Measurements from ENCODE around the gene NFATC3.

Gene NFATC3

DNA sequence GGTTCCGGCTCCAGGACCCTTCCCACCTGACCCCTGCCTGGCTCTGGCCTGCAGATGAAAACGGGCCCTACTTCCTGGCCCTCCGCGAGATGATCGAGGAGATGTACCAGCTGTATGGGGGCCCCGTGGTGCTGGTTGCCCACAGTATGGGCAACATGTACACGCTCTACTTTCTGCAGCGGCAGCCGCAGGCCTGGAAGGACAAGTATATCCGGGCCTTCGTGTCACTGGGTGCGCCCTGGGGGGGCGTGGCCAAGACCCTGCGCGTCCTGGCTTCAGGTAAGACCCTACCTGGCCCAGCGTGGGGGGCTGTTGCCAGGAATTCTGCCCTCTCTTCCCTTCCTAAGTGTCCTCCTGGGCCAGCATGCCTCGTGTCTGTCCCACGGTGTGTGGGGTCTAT lies 170.5 kb downstream of the NFATC3 start:
- no peak for DNase-seq (ENCODE audit: low read depth)
- H3K4me3 ChIP-seq (ENCODE audit: low read depth, low read length) = no peak overlapping the region
- TF ChIP-seq, protein P1, sequence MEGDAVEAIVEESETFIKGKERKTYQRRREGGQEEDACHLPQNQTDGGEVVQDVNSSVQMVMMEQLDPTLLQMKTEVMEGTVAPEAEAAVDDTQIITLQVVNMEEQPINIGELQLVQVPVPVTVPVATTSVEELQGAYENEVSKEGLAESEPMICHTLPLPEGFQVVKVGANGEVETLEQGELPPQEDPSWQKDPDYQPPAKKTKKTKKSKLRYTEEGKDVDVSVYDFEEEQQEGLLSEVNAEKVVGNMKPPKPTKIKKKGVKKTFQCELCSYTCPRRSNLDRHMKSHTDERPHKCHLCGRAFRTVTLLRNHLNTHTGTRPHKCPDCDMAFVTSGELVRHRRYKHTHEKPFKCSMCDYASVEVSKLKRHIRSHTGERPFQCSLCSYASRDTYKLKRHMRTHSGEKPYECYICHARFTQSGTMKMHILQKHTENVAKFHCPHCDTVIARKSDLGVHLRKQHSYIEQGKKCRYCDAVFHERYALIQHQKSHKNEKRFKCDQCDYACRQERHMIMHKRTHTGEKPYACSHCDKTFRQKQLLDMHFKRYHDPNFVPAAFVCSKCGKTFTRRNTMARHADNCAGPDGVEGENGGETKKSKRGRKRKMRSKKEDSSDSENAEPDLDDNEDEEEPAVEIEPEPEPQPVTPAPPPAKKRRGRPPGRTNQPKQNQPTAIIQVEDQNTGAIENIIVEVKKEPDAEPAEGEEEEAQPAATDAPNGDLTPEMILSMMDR (IDR thresholded peaks at IDR 0.05; ENCODE audit: low read depth, low read length, missing control alignments) = no peak

DNA sequence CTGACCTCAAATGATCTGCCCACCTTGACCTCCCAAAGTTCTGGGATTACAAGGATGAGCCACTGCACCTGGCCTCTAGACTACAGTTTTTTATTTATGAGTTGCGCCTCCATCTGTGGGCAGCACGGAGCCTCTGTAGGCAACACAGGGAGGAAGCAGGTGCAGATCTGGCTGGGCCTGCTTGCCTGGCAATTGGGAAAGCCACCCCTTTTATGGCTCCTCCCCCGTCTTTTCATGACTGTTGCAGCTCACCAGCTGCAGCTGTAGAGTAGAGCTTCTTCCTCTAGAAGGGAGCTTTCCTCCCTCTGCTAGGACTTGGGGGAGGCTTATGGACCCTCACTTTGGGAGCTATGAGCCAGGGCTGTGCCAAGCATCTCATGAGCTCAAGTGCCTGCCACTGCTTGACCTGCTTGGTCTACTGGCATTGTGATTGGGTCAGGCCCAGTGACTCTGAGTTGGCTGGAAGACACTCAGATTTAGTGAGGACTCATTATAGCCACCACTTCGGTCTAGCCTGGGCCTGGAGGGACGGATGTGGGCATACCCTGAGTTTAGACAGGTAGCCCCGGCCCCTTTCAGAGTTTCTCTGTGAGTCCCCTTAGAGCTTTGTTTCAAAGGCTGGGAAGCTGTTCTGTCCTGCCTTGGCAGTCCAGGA lies 172.2 kb downstream of the NFATC3 start:
- DNase-seq (ENCODE audit: low read depth) = peak; percentile 52
- TF ChIP-seq, protein P1 (IDR thresholded peaks at IDR 0.05; ENCODE audit: low read depth, low read length, missing control alignments) = no peak
- no peak overlapping the region for H3K4me3 ChIP-seq (ENCODE audit: low read depth, low read length)

DNA sequence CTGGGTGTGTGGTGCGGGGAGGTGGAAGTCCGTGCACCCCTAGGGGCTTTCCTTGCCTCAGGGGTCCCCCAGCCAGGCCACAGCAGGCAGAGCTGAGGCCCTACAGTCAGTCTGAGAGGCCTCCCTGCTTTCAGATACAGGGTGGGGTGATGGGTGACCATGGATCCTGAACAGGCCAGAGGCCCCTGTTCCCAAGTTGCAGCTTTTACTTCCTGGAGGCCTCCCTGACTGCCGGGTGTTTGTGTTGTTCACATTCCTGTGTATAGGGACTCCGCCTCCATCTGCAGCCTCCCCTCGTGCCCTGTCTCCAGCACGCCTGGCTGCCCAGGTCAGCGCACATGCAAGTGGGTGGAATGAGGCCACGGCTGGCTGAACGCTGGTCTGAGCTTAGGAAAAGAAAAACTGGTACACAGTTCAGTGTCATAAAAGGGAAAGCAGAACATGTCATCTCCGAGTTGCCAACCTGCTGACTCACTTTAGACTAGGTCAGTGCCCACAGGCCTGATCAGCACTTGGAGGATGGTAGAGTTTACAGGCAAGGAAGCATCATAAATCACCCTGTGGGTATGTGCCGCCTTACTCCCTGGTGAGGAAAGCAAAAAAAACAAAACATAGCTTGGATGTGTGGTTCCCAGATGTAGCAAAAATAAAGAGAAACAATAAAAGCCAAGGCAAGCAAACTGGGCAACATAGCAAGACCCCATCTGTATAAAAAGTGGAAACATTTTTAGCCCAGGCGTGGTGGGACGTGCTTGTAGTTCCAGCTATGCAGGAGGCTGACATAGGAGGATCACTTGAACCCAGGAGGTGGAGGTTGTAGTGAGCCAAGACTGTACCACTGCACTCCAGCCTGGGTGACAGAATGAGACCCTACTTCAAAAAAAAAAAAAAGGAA lies 173.0 kb downstream of the NFATC3 start:
- DNase-seq (ENCODE audit: low read depth) = no peak
- TF ChIP-seq, protein P1 (IDR thresholded peaks at IDR 0.05; ENCODE audit: low read depth, low read length, missing control alignments) = no peak
- H3K4me3 ChIP-seq (ENCODE audit: low read depth, low read length) = no peak overlapping the region

DNA sequence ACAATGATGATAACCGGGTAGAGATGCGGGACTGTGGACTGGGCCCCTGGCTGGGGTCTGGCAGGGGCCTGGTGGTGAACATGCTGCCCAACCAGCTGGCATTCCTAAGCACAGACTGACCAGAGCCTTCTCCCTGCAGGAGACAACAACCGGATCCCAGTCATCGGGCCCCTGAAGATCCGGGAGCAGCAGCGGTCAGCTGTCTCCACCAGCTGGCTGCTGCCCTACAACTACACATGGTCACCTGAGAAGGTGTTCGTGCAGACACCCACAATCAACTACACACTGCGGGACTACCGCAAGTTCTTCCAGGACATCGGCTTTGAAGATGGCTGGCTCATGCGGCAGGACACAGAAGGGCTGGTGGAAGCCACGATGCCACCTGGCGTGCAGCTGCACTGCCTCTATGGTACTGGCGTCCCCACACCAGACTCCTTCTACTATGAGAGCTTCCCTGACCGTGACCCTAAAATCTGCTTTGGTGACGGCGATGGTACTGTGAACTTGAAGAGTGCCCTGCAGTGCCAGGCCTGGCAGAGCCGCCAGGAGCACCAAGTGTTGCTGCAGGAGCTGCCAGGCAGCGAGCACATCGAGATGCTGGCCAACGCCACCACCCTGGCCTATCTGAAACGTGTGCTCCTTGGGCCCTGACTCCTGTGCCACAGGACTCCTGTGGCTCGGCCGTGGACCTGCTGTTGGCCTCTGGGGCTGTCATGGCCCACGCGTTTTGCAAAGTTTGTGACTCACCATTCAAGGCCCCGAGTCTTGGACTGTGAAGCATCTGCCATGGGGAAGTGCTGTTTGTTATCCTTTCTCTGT lies 174.0 kb downstream of the NFATC3 start:
- TF ChIP-seq, protein P1 (IDR thresholded peaks at IDR 0.05; ENCODE audit: low read depth, low read length, missing control alignments) = no peak
- no peak overlapping the region for H3K4me3 ChIP-seq (ENCODE audit: low read depth, low read length)
- no peak for DNase-seq (ENCODE audit: low read depth)

DNA sequence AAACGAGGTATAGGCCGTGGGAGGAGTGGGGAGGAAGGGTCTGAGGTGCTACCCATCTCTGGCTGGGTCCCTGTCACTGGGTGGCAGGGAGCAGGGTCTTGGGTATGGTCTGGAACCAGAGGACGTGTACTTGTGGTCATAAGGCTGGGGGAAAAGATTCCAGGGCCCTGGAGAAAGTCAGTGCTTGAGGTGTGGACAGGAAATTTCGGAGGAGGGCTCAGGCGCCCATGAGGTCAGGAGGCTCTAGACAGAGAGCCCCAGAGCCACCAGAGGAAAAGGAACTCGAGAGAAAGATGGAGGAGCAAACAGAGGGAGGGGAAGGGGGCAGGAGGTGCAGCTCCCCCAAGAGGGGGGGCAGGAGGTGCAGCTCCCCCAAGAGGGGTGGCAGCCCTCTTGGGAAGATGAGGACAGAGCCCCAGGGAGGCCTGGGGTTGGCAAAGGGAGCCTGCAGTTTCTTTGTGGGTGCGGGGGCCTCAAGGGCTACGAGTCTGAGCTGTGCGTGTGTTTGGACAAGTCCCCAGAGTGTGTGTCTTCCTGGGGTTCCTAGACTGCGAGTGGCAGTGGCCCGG lies 178.5 kb downstream of the NFATC3 start:
- TF ChIP-seq, protein P1 (IDR thresholded peaks at IDR 0.05; ENCODE audit: low read depth, low read length, missing control alignments) = no peak
- peak overlapping the region; percentile 79 for H3K4me3 ChIP-seq (ENCODE audit: low read depth, low read length)
- no peak for DNase-seq (ENCODE audit: low read depth)
